ENCODE data around the gene SAYSD1. TPM values are rescaled to one million over a fixed set of nuclear protein-coding genes. Genes with fewer than 3 reads are reported as not detected.

SAYSD1 gene
- total RNA-seq, 1 experiment from 2014 or later: 24.1 TPM

DNA sequence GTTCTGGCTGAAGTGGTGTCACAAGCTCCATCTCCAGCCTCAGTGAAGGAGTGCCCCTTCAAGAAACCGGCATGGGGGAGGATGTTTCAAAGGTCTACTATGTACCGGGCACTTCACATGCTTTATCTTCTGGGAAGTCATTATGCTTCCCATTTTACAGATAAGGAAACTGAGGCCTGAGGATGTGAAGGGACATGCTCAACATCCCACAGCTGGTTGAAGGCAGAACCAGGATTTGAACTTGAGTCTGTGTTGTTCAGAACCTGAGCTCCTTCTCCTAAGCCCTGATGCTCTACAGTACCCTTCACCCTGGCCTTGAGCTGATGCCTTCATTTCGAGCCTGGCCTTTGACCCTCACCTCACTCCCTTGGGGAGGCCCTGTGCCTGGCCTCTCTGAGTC, 53.4 kb downstream of the SAYSD1 start:
- in situ Hi-C loops (cut with HindIII; ENCODE audit: low sequenced_read_pairs): no loop called here
- no peak for DNase-seq (ENCODE audit: low spot score)

DNA sequence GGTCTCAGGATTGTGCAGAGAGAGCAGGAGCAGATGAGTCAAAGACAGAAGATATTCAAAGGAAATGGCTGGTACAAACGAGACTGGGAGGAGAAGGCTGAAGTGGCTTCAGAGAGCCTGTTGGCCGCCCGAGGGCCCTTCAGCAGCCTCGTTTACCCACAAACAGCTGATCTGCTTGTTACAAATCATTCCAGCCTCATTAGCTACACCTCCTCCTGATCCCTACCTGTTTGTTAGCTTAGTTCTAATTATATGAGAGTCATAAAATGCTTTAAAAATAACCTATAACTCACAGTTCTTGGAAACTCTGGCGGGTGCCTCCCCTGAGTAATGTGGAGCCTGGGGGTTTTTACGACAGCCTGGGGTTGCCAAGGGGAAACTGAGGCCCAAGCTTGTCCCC, 53.8 kb downstream of the SAYSD1 start:
- in situ Hi-C loops (cut with HindIII; ENCODE audit: low sequenced_read_pairs): no loop called here
- DNase-seq (ENCODE audit: low spot score): no peak

DNA sequence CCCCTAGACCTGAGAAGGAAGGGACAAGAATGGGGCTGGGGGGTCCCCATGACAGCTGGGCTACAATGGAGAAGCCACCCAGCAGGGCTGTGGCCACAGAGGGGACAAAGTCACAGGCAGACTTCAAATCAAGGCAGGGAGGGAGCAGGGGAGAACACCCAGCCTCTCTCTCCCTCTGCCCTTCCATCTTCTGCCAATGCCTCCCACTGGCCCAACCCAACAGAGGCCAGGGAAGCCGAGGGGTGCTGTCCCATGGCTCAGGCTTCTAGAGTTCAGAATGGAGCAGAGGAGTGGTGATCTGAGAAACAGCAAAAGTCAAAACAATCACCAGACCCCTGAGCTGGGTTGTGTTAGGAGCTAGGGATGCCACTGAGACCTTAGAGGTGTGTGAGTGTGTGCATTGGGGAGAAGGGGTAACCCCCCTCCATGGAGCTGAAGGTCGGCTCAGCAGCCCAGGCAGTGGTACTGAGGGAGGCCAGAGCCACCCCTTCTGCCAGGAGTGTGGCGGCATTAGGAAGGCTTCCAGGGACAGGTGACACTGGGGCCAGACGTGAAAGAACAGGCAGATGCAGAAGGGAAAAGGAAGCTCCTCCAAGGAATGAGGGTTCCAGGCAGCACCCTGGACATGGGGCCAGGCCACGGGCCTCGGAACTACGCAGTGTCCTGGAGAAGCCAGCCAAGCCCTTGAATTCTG, 54.4 kb downstream of the SAYSD1 start:
- DNase-seq (ENCODE audit: low spot score): no peak
- in situ Hi-C loops (cut with HindIII; ENCODE audit: low sequenced_read_pairs): no loop called here

DNA sequence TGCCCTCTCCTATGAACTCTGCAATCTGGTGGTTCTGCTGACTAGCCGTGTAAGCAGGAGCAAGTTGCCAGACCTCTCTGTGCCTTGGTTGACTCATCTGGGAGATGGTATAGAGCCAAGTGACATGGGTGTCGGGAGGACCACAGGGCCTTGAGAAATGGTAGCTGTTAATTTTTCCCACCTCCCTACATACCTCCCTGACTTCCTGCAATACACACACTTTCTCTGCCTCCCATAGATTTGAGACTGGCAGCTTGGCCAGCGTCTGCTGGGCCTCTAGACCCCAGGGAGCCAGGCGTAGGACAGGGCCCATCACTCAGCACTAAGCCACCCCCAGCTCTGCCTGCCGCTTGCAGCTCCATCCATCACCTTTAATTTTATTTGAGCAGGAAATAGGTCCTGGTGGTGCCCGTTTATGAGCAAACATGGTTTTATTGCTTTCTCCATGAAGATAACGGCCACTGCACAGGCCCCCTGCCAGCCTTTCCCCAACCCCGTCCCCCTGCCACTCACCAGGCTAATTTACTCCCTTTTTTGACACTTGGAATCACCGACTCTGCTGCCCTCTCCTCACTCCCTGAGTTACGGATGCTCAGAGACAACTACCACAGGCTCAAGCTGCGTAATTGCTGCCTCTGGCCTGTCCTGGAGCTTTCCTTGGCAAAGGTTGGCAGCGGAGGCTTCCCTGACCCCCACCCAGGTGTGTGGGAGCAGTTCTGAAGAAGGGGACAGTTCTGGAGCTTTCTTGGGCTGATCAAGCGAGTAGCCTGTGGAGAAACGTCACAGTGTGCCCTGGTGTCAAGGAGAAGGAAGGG, 55.3 kb downstream of the SAYSD1 start:
- DNase-seq (ENCODE audit: low spot score): no peak
- in situ Hi-C loops (cut with HindIII; ENCODE audit: low sequenced_read_pairs): no loop called here

DNA sequence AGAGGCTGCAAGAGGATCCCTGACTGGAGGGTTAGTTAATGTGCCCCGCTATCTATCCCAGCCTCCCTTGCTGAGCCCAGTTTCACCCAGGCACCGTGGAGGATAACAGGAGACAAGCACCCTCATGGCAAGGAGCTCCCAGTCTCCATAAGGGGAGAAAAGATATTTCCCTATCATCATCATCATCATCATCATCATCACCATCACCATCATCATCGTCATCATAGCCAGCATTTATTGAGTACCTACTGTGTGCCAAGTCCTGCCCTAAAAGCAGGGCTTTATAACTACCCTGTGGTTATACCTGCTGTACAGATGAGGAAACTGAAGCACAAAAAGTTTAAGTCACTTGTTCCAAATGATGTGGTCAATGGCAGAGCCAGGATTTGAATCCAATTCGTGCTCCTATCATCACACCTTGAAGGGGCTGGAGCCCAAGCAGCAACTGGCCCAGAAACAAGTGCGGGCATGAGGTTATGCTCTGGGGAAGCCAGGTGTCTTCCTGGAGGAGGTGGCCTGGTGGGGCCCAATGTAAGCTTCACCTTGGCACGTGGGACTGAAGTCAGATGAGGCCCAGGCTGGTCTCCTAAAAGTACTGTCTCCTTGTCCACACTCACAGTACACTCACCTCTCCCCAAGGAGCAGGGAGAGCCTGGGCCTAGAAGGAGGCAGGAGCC, 56.4 kb downstream of the SAYSD1 start:
- in situ Hi-C loops (cut with HindIII; ENCODE audit: low sequenced_read_pairs): no loop called here
- no peak for DNase-seq (ENCODE audit: low spot score)

DNA sequence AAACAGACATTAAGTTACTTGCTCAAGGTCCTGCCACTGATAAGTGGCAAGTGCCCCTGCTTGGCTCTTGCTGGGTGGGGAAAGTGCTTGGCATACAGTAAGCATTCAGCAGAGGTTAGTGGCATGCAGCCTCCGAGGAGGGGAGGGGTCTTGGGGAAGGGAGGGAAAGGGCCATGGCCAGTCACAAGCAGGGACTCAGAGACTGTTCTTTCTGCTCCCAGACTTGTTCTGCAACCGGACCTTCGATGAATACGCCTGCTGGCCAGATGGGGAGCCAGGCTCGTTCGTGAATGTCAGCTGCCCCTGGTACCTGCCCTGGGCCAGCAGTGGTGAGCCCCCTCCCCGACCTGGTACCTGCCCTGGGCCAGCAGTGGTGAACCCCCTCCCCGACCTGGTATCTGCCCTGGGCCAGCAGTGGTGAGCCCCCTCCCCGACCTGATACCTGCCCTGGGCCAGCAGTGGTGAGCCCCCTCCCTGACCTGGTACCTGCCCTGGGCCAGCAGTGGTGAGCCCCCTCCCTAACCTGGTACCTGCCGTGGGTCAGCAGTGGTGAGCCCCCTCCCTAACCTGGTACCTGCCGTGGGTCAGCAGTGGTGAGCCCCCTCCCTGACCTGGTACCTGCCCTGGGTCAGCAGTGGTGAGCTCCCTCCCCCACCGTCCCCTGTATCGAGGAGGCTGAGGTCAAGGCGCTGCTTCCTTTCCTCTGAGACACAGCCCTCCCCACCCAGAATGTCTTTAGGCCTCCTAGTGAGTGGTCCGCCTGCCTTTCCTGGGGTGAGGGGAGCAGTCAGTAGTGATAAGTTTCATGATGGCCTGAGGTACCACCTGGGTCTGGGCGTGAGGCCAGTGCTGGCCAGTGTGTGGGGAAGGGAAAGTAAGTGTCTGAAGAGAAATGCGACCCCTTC, 57.5 kb downstream of the SAYSD1 start:
- in situ Hi-C loops (cut with HindIII; ENCODE audit: low sequenced_read_pairs): no loop called here
- DNase-seq (ENCODE audit: low spot score): no peak

DNA sequence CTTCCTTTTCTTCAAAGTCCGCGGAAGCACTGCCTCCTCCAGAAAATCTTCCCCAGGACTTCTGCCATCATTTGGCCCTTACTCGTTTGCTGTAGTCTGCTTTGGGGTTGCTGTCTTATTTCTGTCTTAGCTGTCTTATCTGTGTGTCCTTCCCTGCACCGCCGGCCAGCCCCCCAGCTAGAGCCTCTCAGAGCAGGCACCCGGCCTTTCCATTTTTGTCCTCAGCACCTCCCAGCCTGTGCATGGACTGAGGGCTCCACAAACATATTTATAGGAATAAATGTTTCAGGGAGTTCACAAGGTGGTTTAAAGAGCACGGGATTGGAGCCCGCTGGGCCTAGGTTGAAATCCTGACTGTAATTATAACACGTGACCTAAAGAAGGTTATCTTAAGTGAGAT, 58.3 kb downstream of the SAYSD1 start:
- no peak for DNase-seq (ENCODE audit: low spot score)
- in situ Hi-C loops (cut with HindIII; ENCODE audit: low sequenced_read_pairs): no loop called here

DNA sequence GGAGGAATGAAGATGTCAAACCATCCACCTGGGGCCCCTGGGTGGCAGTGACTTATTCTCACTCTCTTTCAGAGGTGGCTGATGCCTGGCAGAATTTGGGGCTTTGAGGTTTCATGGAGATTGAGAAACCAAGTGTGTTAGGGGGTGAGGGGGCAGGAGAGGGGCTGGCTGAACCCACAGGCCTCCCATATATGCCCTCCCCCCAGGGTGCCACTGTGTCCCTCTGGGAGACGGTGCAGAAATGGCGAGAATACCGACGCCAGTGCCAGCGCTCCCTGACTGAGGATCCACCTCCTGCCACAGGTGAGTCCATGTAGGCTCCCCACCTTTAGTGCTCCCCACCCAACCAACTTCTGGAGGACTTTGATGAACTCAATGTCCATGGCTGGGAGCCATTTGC, 58.8 kb downstream of the SAYSD1 start:
- in situ Hi-C loops (cut with HindIII; ENCODE audit: low sequenced_read_pairs): no loop called here
- no peak for DNase-seq (ENCODE audit: low spot score)

DNA sequence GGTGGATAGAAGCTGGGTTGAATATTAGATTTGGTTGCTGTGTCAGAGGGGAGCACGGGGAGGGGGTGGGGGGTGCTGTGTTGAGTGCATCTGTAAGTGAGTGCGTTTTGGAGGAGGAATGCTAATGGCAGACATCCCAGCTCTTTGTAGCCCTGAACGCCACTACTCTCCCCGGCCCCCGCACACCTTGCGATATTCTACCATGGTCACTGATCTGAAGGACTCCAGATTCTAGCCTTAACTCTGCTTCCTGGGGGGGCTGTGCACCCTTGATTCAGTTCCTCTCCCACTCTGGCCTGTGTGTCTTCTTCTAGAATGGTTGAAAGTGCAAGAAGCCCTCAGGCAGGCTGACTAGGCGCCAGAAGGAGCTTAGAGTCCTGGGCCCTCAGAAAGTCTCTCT, 59.3 kb downstream of the SAYSD1 start:
- in situ Hi-C loops (cut with HindIII; ENCODE audit: low sequenced_read_pairs): no loop called here
- no peak for DNase-seq (ENCODE audit: low spot score)

DNA sequence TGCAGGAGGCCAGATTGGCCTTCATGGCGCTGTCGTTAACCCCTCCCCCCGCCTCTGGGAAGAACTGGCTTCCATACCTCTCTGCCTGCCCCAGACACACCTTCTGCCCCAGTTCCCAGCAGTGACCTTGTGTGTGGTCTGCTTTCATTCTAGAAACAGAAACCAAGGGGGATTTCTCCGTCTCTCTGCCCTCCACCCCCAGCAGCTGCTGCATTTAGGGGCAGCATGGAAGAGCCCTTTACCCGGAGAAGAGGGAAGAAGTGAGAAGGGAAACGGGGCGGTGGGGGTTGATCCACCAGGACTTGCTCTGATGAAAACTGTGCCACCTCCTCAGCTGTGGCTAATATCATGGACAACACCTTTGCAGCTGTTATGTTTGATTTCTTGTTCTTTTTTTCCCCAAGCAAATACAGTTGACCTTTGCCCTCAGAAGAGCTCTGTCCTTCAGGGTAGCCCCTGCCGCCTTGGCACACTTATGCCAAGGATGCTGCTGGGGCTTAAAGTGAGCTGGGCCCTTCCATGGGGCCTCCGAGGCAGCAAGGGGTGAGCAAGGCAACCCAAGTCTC, 60.3 kb downstream of the SAYSD1 start:
- in situ Hi-C loops (cut with HindIII; ENCODE audit: low sequenced_read_pairs): no loop called here

More for the DNA sequence above, 60.3 kb downstream of the SAYSD1 start:
- DNase-seq (ENCODE audit: low spot score): no peak

Other genes starting within 250 kb of the SAYSD1 start
- not detected in 2 replicates for gene GLP1R, start 66.4 kb downstream of the SAYSD1 start, total RNA-seq (2014; rRNA removed; shearing (Covaris generic))
- not detected in 2 replicates for gene KCNK5, start 114.3 kb upstream of the SAYSD1 start, total RNA-seq (2014; rRNA removed; shearing (Covaris generic))
- gene KCNK17, start 199.2 kb upstream of the SAYSD1 start, total RNA-seq (2014; rRNA removed; shearing (Covaris generic)): not detected in 2 replicates
- gene KCNK16, start 207.5 kb upstream of the SAYSD1 start, total RNA-seq (2014; rRNA removed; shearing (Covaris generic)): not detected in 2 replicates

Data from G401 (cell line).